Stimulated activated CD8-positive, alpha-beta memory T cell treated with anti-CD3 and anti-CD28 coated beads, Interleukin-15, amount 100 ng/mL, for 48 hours (primary cell): ENCODE measurements around the gene NOX4.
"Not testable (repeated sequence)": the region's sequence is repeated elsewhere in the genome, so short reads cannot be mapped to it uniquely, and the experiment has no call there.

Source experiments
- DNase-seq, 2 donors: peaks; one replicate each; pipeline ENCODE4 v3.0.0-alpha.2; 2020; ENCODE audit warnings: low read depth in 2 of 2

Gene NOX4

DNA sequence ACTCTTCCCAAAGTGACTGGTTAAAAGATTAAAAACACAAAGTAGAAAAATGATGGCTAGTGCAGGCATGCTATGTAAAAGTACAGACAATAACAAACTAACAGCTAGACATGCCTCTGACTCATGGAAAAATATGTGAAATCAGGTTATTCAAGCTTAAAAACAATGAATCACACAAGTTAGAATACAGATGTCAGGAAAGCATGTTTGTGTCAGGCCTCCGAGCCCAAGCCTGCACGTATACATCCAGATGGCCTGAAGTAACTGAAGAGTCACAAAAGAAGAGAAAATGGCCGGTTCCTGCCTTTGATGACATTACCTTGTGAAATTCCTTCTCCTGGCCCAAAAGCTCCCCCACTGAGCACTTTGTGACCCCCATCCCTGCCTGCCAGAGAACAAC is 110.1 kb downstream of the NOX4 start:
- no peak for DNase-seq

- not testable (repeated sequence) for DNase-seq
Measured at GRCh38 chr11:89379976-89380771, 111.0 kb downstream of the NOX4 start.

DNA sequence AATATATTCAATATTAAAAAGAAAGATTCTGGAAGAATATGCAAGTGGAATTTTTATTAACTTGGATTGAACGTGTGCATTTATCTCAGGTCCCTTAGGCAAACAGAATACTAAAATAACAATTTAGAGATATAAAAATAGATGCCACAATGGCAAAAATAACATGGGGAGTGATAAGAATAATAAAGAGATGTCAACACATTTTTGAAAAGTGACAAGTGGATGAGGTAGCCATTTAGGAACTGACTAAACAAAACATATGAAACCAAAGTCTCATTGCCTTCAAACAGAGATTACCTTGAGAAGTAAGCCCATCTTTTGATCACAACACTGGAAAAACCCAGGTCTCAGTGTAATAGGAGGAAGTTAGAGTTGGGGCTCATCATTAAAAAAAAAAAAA is 112.2 kb downstream of the NOX4 start:
- not testable (repeated sequence) for DNase-seq

- not testable (repeated sequence) for DNase-seq
Measured at GRCh38 chr11:89369356-89369755, 121.8 kb downstream of the NOX4 start.

DNA sequence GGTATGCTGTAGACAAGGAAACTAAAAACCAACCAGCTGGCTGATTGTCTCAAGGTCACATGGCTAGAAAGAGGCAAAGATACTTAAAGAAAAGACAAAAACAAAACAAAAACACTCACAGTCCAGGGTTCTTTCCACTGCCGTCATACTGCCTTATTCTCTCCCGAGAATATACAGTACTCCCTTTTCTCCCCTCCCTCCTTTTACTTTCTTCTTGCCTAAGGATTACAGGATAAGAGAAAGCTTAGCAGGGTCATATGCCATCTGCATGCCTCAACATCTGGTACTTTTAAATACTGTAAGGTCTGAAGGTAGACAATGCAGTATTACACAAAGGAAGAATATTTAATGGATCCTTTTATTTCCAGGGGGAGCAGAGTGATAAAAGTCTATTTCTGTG is 126.3 kb downstream of the NOX4 start:
- DNase-seq = not testable (repeated sequence)

GRCh38 chr11:89361734-89362133 is 129.4 kb downstream of the NOX4 start:
- no peak for DNase-seq

DNA sequence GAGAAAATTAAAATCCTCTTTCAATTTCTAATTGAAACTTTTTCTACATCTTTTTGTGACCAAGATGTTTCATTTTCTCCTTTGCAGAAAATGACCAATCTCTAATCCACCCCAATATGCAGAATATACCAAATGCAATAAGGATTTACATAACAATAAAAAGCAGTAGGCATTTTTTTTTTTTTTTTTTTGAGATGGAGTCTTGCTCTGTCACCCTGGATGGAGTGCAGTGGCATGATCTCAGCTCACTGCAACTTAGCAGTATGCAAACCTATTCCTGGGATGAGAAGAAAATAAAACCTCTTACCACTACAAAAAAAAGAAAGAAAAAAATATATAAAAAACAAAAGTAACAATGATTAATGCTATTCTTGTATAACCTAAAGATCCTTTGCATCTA is 132.0 kb downstream of the NOX4 start:
- DNase-seq = not testable (repeated sequence)

GRCh38 chr11:89358761-89359160 is 132.4 kb downstream of the NOX4 start:
- no peak for DNase-seq

DNA sequence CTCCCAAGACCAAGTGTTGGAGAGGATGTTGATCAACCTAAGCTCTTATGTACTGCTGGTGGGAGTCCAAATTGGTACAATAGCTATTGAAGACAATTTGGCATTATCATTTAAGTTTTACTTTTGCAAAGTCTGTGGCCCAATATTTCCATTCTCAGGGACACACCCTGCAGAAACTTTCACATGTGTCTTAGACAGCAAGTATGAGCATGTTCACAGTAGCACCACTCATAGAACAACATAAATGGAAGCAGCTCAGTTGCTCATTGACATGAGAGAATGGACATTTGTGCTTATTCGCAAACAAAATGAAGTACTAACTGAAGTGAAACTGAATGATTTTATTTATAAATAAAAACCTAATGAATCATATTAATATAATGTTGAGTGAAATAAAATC is 135.5 kb downstream of the NOX4 start:
- DNase-seq = no peak

GRCh38 chr11:89354513-89354912 is 136.7 kb downstream of the NOX4 start:
- DNase-seq = not testable (repeated sequence)

GRCh38 chr11:89347071-89347470 is 144.1 kb downstream of the NOX4 start:
- DNase-seq = no peak

- DNase-seq = no peak
Measured at GRCh38 chr11:89346601-89347000, 144.6 kb downstream of the NOX4 start.

GRCh38 chr11:89342880-89343572 is 148.1 kb downstream of the NOX4 start:
- not testable (repeated sequence) for DNase-seq

DNA sequence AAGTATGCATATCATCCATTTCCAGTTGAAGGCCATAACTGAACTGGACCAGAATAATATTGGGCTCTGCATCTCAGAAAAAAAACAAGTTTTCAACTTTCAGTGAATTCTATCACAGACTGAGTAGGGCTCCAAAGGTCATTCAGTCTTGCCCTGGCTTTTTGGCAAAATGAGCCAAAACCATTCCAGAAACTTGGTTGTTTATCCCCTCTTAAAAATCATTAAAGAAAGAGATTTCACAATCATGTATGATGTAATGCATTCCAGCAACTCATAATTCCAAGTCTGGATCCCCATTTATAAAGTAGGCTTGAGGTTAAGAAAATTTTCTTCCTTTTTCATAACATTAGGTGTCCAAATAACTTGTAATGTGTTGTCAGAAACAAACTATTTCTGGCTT is 150.7 kb downstream of the NOX4 start:
- not testable (repeated sequence) for DNase-seq

DNA sequence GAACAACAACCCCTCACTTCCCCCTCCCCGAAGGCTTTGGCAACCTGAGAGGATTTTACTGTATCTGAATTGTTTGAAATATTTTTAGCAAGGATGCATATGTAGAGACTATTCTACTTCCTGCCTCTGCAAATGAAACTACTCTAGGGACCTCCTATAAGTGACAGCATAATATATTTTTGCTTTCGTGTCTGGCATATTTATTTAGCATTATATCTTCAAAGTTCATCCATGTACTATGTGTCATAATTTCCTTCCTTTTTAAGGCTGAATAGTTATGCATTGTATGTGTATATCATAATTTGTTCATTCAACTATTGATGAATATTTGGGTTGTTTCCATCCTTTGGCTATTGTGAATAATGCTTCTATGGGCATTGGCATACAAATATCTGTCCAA is 153.1 kb downstream of the NOX4 start:
- DNase-seq = not testable (repeated sequence)

- not testable (repeated sequence) for DNase-seq
Measured at GRCh38 chr11:89337100-89337650, 154.0 kb downstream of the NOX4 start.

GRCh38 chr11:89333704-89334103 is 157.5 kb downstream of the NOX4 start:
- not testable (repeated sequence) for DNase-seq

GRCh38 chr11:89331940-89332339 is 159.2 kb downstream of the NOX4 start:
- not testable (repeated sequence) for DNase-seq

- DNase-seq = no peak
Measured at GRCh38 chr11:89327885-89328284, 163.3 kb downstream of the NOX4 start.

- no peak for DNase-seq
Measured at GRCh38 chr11:89321401-89321800, 169.8 kb downstream of the NOX4 start.

- not testable (repeated sequence) for DNase-seq
Measured at GRCh38 chr11:89310607-89311006, 180.6 kb downstream of the NOX4 start.

DNA sequence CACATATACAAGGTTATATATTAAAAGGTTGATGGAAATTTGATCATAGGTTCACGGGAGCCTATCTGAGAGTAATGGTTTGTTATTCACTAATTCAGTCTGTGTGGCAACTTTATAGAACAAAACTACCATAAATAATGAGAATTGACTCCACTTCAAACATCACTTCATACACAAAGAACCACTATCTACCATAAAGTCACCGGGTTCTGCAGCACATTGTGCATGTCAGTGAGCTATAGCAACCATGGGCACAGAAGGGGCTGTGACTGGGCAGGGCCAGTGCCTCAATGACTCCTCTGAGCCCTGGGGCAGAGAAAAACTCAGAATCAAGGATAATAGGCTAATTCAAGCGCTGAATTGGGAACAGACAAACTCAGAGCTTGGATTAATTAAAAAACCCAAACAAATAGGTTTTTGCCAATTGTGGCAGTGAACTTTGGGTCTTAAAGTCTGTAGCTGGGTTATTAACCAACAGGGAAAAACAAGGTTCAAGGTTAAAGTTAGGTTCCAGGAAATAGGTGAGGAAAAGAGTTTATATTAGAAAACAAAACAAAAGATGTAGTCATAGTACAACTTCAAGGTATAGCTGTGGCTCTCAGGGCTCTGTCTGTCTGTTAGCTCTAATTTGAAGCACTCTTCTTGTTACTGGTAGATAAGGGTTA is 181.7 kb downstream of the NOX4 start:
- not testable (repeated sequence) for DNase-seq
